BLaER1 (cell line): ENCODE data around the gene YWHAG.
"Not testable (repeated sequence)": the region's sequence is repeated elsewhere in the genome, so short reads cannot be mapped to it uniquely, and the experiment has no call there.

Experiments
- H3K27ac ChIP-seq: shearing (Covaris generic); formaldehyde crosslinking; 2 replicates; pipeline ENCODE4 v1.8.1; 2022
- H3K27me3 ChIP-seq: shearing (Covaris generic); formaldehyde crosslinking; 2 replicates; pipeline ENCODE4 v1.8.1; 2022
- H3K36me3 ChIP-seq: shearing (Covaris generic); formaldehyde crosslinking; 2 replicates; pipeline ENCODE4 v1.8.1; 2022
- H3K4me1 ChIP-seq: shearing (Covaris generic); formaldehyde crosslinking; 2 replicates; pipeline ENCODE4 v1.8.1; 2022
- H3K4me2 ChIP-seq: shearing (Covaris generic); formaldehyde crosslinking; 2 replicates; pipeline ENCODE4 v1.8.1; 2022
- H3K4me3 ChIP-seq: shearing (Covaris generic); formaldehyde crosslinking; 2 replicates; pipeline ENCODE4 v1.8.1; 2022
- H3K9ac ChIP-seq: shearing (Covaris generic); formaldehyde crosslinking; 2 replicates; pipeline ENCODE4 v1.8.1; 2022
- H3K9me3 ChIP-seq: shearing (Covaris generic); formaldehyde crosslinking; 2 replicates; pipeline ENCODE4 v1.8.1; 2022
- H4K20me1 ChIP-seq: shearing (Covaris generic); formaldehyde crosslinking; 2 replicates; pipeline ENCODE4 v1.8.1; 2022
- Cebpa-rat ChIP-seq: shearing (Covaris generic); IDR thresholded peaks from 2 replicates; pipeline ENCODE4 v1.8.1; 2022

YWHAG gene

DNA sequence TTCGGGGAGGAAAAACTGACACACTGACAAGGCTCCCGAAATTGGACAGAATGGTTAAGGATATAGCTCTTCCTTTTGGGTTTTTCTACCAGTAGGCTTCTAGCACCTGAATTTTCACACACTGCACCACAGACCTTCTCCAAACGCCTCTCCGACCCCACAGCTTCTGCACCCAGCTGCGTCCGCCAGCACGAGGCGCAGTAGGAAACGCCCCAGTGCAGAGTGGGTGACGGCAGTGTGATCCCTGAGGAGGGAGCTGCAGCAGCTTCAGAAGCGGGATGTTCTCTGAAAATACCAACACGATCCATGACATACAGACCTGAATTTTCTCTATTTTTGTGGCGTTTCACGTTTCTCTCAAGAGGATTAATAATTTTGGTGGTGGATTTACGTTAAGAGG is 30.4 kb downstream of the YWHAG start:
- Histone ChIP-seq H3K27me3 (no peaks in the 10 kb centered on the region), H3K4me2 (0 out of 2 replicates have a peak overlapping the region, but pooled peaks have one; percentile 1), H4K20me1 (peaks cover 100% of the 10 kb centered on the region), H3K36me3 (peaks cover 94% of the 10 kb centered on the region), H3K9me3 (no peaks in the 10 kb centered on the region), H3K4me1 (peaks cover 36% of the 10 kb centered on the region), H3K4me3 (no peak overlapping the region), H3K27ac (no peak overlapping the region), H3K9ac (no peak overlapping the region)
- no peak for TF ChIP-seq Cebpa-rat

DNA sequence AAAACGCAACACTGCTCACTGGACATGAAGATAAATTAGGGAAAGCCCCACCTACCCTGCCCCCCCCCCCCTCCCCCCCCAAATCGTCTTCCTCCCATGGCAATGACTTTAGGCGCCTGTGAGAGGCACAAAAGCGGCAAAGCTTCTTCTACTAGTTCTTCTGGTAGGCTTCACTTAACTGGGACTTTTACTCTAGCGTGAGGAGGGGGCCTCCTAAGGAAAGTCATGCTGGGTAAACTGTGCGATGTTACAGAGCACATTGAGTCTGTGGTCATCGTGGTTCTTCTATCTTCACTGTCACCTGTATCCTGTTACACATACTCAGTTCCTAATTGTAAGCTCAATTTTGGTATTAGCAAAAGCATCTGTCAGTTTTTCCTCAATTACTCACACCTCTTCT is 31.2 kb downstream of the YWHAG start:
- Histone ChIP-seq H3K4me3 (no peak overlapping the region), H3K27ac (no peak overlapping the region), H3K4me1 (peaks cover 28% of the 10 kb centered on the region), H3K27me3 (no peaks in the 10 kb centered on the region), H3K9ac (no peak overlapping the region), H4K20me1 (peaks cover 100% of the 10 kb centered on the region), H3K4me2 (peak overlapping the region; percentile 1; the same call in 1 of the 2 replicates), H3K36me3 (peaks cover 94% of the 10 kb centered on the region), H3K9me3 (no peaks in the 10 kb centered on the region)
- no peak for TF ChIP-seq Cebpa-rat

DNA sequence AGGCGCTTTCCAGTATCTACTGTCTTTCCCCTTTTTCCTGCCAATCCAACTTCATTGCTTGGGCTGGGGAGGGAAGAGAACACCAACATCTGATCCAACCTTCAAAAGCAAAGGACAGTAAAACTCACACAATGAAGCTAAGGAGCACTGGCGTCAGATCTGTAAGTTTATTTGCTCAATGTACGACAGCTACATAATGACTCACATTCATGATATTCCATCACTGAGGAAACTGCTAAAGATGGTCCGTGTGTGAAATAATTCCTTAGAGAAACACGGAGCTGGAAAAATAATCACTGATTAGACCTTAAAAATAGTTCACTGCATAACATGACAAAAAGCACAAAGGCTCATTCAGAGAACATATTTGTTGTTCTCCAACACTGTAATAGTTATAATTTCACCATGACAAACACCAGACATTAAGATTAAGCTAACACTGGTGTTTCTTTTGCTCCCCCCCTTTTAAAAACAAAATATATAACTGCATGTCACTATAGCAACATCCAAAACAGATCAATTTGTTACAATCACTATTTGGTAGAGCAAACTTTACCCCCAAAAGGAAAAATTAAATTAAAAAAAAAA is 32.1 kb downstream of the YWHAG start:
- Histone ChIP-seq H3K27me3 (no peaks in the 10 kb centered on the region), H3K9me3 (no peaks in the 10 kb centered on the region), H3K27ac (no peak overlapping the region), H4K20me1 (peaks cover 100% of the 10 kb centered on the region), H3K36me3 (peaks cover 93% of the 10 kb centered on the region), H3K9ac (no peak overlapping the region), H3K4me2 (no peak overlapping the region), H3K4me3 (no peak overlapping the region), H3K4me1 (peaks cover 19% of the 10 kb centered on the region)
- no peak for TF ChIP-seq Cebpa-rat

DNA sequence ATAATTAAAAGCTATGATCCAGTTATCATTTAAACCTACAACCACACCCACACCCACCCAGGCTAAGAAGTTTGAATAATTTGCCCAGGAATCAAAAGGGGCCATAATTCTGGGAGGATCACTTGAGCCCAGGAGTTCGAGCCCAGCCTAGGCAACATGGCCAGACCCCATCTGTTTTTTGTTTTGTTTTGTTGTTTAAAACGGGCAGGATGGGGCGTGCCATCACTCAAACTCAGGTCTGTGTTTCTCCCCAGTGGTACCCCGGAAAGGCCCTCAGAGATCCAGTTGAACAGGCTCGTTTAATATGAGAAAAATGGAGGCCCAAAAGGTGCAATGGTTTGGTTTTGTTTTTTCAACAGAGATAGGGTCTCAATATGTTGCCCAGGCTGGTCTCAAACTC is 33.0 kb downstream of the YWHAG start:
- Histone ChIP-seq H3K27me3 (no peaks in the 10 kb centered on the region), H3K27ac (no peak overlapping the region), H3K9ac (no peak overlapping the region), H3K4me3 (no peak overlapping the region), H3K4me2 (no peak overlapping the region), H4K20me1 (peaks cover 100% of the 10 kb centered on the region), H3K4me1 (peaks cover 18% of the 10 kb centered on the region), H3K9me3 (no peaks in the 10 kb centered on the region), H3K36me3 (peaks cover 87% of the 10 kb centered on the region)
- TF ChIP-seq Cebpa-rat: no peak

DNA sequence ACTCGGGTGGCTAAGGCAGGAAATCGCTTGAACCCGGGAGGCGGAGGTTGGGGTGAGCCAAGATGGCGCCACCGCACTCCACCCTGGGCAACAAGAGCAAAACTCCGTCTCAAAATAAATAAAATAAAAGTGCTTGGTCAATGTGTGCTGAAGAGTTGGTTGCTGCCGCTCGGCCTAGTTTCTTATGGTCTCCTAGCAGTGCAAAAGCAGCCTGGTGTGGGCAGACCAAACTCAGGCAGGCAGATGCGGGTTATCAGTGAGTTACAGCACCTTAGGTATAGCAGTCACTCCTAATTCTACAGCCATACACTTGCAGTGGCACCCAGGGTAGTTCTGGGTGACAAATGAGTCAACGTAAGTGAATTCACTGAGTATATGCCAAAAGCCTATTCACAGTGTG is 33.7 kb downstream of the YWHAG start:
- Histone ChIP-seq H4K20me1 (peaks cover 100% of the 10 kb centered on the region), H3K27ac (no peak overlapping the region), H3K9ac (no peak overlapping the region), H3K27me3 (no peaks in the 10 kb centered on the region), H3K4me2 (no peak overlapping the region), H3K9me3 (no peaks in the 10 kb centered on the region), H3K36me3 (peaks cover 81% of the 10 kb centered on the region), H3K4me1 (peaks cover 19% of the 10 kb centered on the region), H3K4me3 (no peak overlapping the region)
- no peak for TF ChIP-seq Cebpa-rat

DNA sequence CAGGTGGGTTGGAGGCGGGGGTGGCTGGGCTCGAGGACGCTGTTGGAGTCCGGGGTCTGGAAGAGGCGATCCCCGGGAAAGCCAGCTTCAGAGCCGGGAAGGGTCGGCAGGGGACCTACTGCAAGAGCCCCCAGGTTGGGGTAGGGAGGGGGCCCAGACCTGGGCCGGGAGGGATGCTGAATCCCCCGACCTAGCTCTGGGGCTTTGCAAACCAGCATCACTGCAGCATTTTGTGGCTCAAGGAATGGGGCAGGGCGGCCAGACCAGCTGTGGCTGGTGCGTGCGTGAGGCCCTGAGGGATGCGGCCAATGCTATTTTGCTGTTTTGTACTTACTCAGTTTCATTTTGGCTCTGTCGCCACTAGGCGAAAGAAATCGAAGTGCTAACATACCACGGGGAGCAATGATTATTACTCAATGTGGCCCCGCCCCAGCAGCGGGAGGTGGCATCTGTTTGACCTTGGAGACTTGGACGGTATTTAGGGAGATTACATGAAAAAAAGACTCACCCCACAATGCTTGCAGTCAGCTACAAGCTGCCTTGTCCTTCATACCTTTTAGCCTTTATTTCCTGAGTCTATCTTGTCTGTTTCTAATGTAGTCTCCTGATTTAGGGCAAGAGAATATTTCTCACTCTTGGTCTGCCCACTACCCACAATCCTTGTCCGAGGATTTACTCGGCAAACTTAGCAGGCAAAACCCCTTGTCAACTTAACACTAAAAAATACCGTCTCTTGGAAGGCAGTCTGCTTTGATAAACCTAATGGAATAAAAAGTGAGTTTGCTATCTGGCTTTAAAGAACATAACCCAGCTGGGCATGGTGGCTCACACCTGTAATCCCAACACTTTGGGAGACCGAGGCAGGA is 40.1 kb downstream of the YWHAG start:
- peaks cover 49% of the 10 kb centered on the region for H4K20me1 ChIP-seq
- peak overlapping the region; percentile 84 for H3K9ac ChIP-seq
- H3K27ac ChIP-seq: peak overlapping the region; percentile 84; the same call in 1 of the 2 replicates
- peaks cover 31% of the 10 kb centered on the region for H3K4me1 ChIP-seq
- H3K27me3 ChIP-seq: no peaks in the 10 kb centered on the region
- H3K4me2 ChIP-seq: peak overlapping the region; percentile 82
- H3K36me3 ChIP-seq: peaks cover 26% of the 10 kb centered on the region
- H3K9me3 ChIP-seq: no peaks in the 10 kb centered on the region
- TF ChIP-seq Cebpa-rat: peak; percentile 76
- peak overlapping the region; percentile 78 for H3K4me3 ChIP-seq

DNA sequence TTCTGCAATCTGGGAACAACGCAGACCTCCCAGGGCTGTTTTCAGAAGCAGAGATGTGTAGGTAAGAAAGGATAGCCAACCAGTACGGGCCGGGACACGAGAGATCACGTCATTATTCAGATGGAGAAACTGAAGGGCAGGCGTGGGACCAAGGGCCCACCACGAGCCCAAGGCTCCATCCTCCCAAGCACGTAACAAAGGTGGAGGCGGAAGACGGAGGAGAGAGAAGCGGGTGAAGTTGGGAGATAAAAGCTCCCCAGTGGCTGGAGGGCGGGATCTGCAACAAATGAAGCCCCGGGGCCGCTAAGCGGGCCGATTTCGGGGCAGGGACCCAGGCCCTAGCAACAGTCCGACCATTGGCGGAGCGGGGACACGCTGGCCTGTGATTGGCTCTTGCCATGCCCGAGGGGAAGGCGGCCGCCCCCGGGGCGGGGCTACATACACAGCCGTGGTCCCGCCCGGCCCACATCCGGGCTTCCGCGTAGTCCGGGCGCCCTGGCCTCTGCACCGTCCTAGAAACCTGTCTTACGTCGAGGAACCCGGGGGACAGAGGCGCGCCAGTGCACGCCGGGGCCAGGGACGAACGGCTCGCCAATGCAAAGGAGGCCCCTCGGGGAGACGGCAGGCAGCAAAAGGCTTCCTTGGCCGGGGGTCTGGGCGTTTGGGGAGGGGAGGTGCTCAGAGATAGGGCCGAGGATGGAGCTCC is 40.9 kb downstream of the YWHAG start:
- TF ChIP-seq Cebpa-rat: no peak
- peak overlapping the region; percentile 82 for H3K4me2 ChIP-seq
- no peaks in the 10 kb centered on the region for H3K9me3 ChIP-seq
- H3K4me1 ChIP-seq: peaks cover 39% of the 10 kb centered on the region
- no peaks in the 10 kb centered on the region for H3K27me3 ChIP-seq
- H4K20me1 ChIP-seq: peaks cover 41% of the 10 kb centered on the region
- peak overlapping the region; percentile 78 for H3K4me3 ChIP-seq
- peak overlapping the region; percentile 84 for H3K9ac ChIP-seq
- H3K27ac ChIP-seq: peak overlapping the region; percentile 84
- peaks cover 18% of the 10 kb centered on the region for H3K36me3 ChIP-seq

DNA sequence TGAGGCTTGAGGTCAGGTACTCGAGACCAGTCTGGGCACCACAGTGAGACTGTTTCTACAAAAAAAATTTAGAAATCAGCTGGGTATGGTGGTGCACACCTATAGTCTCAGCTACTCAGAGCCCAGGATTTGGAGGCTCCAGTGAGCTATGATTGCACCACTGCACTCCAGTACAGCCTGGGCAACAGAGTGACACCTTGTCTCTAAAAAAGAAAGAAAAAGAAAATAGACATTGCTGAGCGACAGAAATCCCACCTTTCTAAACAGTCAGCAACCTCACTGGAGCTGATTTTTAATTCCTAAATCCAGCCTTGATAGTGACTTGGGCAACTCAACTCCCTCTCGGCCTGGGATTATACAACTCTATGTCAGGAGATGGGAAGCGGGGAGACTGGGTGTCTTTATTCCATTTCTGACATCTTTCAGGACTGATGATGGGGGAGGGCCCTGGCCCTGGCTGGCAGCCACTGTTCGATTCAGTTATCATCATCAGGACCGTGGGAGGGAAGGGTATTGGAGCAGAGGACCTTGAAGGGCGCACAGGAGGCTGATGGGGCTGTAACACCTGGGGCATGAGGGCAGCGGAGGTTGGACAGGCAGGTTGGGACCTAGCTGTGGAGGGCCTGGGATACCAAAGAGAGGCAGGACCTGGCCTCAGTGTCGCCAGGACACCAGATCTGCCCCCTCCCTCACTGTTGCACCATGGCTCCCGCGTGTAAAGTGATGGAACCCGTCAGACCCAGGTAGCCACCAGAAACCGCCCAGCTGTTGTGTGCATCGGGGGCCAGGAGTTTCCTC is 41.6 kb downstream of the YWHAG start:
- H4K20me1 ChIP-seq: peaks cover 34% of the 10 kb centered on the region
- no peaks in the 10 kb centered on the region for H3K27me3 ChIP-seq
- peaks cover 46% of the 10 kb centered on the region for H3K4me1 ChIP-seq
- H3K36me3 ChIP-seq: peaks cover 10% of the 10 kb centered on the region
- H3K27ac ChIP-seq: peak overlapping the region; percentile 84
- no peaks in the 10 kb centered on the region for H3K9me3 ChIP-seq
- peak overlapping the region; percentile 84 for H3K9ac ChIP-seq
- peak overlapping the region; percentile 78 for H3K4me3 ChIP-seq
- peak overlapping the region; percentile 82 for H3K4me2 ChIP-seq
- TF ChIP-seq Cebpa-rat: no peak

DNA sequence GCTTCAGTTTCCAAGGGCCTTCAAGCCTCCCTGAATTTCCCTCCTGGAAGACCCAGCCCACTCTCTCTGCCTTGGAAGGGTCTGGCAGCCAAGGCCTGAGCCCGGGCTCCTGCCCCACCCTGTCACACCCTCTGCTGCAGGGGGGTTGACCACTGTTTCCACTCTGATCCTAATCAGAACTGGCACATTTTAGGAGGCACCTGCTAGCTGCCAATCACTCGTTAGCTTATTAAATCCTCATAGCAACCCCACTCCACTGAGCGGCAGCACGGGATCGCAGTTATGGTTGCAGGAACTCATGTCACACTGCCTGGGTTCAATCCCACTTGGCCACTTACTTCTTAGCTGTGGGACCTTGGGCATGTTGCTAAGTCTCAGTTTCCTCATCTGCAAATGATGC is 43.4 kb downstream of the YWHAG start:
- Histone ChIP-seq H3K36me3 (0 out of 2 replicates have a peak, but pooled peaks cover 3% of the 10 kb centered on the region), H3K27ac (no peak overlapping the region), H3K4me1 (peaks cover 58% of the 10 kb centered on the region), H3K9ac (no peak overlapping the region), H3K27me3 (no peaks in the 10 kb centered on the region), H3K4me2 (no peak overlapping the region), H3K9me3 (no peaks in the 10 kb centered on the region), H4K20me1 (peaks cover 15% of the 10 kb centered on the region), H3K4me3 (no peak overlapping the region)
- no peak for TF ChIP-seq Cebpa-rat

DNA sequence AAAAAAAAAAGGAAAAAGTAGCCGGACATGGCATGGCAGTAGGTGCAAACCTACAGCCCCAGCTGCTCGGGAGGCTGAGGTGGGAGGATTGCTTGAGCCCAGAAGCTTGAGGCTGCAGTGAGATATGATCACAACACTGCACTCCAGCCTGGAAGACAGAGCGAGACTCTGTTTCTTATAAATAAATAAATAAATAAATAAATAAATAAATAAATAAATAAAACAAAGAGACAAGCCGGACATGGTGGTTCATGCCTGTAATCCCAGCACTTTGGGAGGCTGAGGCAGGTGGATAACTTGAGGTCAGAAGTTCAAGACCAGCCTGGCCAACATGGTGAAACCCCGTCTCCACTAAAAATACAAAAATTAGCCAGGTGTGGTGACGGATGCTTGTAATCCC is 44.1 kb downstream of the YWHAG start:
- H3K36me3 ChIP-seq, H3K9me3 ChIP-seq, H3K9ac ChIP-seq, H3K4me2 ChIP-seq, H3K27ac ChIP-seq, H3K27me3 ChIP-seq, H3K4me3 ChIP-seq: not testable (repeated sequence)
- Histone ChIP-seq H4K20me1 (peaks cover 10% of the 10 kb centered on the region), H3K4me1 (peaks cover 55% of the 10 kb centered on the region)
